Activated CD8-positive, alpha-beta memory T cell treated with anti-CD3 and anti-CD28 coated beads, Interleukin-2, amount 50 U/mL, for 24 hours (primary cell): ENCODE results near the gene APLP2.
"Not testable (repeated sequence)": the region's sequence is repeated elsewhere in the genome, so short reads cannot be mapped to it uniquely, and the experiment has no call there.

Experiments
- DNase-seq: peaks from one replicate; pipeline ENCODE4 v3.0.0-alpha.2; 2020; ENCODE audit errors: extremely low read depth

APLP2 gene

DNA sequence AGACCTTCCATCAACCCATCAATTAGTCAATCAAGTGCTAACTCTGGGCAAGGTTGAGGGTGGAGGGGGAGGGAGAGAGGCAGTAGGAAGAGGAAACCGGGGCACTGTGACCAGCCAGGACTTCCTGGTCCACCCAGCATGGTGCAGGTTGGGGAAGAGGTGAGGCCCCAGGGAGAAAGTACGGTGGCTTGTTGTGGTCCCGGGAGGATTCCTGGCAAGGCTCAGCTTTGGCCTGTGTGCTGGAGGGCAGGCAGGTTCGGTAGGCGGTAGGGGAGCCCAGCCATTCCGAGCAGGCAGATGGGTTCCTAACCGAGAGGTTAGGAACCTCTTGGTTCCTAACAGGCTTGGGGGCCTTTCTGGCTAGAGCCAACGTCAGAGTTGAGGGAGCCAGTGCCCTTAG is 100.7 kb downstream of the APLP2 start:
- no peak for DNase-seq

DNA sequence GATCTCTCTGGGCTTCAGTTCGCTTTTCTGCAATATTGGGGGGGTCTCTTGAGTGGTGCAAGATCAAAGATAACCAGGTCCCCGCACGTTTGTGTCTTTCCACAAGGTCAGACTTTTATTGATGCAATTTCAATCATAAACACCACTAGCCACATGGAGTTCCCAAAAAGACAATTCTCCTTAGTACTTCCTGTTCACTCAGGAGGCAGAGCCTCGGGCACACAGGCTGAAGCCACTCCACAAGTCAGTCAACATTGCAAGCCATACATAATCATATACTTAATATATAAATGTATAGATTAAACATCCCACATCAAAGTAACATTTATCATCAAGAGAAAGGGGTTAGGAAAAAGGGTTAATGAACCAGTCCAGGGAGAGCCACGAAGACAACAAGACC is 101.8 kb downstream of the APLP2 start:
- DNase-seq: no peak

DNA sequence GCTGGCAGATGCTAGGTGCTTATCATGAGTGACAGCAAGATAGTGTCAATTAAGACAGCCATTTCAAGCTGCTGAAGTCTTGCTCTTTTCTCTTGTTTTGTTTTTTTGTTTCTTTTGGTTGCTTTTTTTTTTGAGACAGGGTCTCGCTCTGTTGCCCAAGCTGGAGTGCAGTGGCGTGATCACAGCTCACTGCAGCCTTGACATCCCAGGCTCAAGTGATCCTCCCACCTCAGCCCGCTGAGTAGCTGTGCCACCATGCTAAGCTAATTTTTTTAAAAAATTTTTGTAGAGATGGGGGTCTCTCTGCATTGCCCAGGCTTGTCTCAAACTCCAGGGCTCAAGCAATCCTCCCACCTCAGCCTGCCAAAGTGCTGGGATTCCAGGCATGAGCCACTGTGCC is 102.3 kb downstream of the APLP2 start:
- DNase-seq: not testable (repeated sequence)

DNA sequence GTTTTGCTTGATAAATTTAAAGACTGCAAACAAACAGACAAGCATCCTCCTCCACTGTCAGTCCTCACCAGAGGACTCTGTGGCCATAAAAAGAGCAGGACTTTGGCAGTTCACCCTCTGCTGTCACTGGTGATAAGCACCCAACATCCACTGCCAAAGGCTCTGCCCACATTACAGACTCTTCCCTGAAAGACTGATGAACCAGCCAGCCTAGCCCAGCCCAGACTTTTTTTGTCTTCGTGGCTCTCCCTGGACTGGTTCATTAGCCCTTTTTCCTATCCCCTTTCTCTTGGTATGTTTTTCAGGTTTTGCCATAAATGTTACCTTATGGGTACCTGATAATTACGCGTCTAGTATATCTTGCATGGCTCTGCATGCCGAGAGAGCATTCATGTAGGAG is 104.9 kb downstream of the APLP2 start:
- no peak for DNase-seq

DNA sequence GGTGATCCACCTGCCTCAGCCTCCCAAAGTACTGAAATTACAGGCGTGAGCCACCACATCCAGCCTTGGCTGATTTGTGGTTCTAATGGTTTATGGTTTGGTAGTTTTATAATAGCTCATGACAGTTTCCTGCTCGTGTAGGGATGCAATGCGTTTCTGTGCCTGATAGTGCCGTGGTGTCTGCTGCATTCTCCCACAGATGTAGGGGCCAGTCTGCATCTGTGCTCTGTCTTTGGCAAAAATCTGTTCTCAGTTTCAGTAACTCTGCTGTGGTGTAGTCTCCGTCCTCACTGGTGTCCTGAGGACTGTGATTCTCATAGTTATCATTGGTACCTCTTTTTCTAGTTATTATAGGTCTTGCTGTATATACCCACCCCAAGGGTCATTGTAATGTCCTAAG is 106.2 kb downstream of the APLP2 start:
- no peak for DNase-seq

DNA sequence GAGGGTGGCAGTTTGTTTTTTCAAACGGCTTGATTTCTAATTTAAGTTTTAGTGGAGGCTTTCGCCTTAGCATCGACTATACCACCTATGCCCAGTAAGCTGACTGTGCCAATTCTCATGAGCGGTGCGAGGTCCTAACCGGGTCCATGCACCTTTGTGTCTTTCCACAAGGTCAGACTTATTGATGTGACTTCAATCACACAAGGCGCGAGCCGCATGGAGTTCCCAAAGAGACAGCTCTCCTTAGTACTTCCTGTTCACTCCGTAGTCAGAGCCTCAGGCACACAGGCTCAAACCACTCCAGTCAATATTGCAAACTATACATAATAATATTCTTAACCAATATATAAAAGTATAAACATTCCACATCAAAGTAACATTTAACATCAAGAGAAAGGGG is 108.1 kb downstream of the APLP2 start:
- DNase-seq: no peak

DNA sequence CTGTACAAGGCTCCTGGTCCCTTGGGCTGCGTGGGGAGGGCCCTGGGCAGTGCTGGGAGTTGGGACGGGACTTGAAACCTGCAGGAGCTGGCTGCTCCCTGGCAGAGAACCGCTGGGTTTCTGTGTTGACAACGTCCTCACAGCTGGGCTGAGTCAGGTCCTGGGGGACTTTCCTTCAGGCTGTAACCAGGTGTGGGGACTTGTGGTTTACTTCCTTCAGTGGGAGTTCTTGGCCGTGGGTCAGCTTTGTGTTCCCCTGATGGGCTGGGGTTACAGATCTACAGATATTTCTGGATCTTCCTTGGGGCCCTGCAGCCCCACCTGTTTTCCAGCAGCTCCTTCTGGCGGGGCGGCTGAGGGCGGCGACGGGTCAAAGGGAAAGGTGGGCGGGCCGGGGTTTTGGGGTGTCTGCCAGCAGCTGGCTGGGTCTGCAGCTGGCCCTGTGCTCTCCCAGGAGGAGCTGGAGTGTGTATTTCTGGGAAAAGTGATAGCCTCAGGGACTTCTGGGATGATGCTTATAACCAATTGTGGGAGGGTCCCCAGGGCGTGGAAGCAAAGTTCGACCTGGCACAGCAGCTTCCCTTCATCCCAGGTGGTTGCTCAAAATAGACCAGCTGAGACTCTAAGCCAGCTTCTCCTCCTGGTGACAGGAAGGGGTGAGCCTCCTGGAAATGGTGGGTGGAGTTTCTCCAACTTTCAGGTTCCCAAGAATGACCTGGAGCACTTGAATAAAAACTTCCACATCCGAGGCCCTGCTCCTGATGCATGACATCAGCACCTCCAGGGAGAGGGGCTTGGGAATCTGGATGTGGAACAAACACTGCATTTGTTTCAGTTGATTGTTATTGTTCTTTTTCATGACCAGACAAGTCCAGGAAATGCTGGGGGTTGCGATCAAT is 109.0 kb downstream of the APLP2 start:
- no peak for DNase-seq

DNA sequence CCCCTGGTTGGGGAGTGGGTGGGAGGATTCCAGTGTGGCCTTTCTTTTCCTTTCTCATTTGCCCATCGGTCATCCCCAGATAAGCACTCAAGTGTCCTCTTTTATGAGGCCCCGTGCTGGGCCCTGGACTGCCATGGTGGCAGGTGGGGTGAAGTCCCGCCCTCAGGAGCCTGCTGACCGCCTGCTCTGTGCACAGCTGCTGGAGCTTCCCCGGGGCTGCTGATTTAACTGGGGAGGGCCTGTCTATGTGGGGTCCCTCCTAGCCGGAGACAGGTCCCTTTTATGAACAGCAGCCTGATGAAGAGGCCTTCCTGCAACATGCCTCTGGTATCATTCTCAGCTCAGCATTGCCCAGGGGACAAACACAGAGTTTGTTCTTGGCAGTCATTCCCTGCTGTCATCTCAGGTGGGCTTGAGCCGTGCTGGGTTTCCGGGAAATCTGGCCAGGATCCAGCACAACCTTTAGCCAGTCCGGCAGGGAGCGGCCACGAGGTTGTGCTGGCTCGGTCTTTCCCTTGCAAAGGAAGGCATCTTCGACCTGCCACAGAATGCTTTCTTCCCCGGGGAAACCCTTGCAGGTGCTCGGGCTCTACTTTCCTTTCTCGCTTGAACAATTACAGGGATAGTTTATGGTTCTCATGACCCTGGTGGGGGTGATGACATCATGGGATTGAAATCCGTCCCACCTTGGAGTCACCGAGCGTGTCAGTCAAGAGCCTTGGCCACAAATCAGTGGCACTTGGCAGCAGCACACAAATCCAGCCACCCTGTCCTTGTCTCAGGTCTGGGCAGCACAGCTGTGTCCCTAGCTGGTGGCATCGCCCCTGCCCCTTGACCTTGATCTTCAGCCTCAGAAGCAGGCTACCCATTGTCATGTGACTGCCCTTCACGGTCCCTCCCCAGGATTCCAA is 110.0 kb downstream of the APLP2 start:
- no peak for DNase-seq

DNA sequence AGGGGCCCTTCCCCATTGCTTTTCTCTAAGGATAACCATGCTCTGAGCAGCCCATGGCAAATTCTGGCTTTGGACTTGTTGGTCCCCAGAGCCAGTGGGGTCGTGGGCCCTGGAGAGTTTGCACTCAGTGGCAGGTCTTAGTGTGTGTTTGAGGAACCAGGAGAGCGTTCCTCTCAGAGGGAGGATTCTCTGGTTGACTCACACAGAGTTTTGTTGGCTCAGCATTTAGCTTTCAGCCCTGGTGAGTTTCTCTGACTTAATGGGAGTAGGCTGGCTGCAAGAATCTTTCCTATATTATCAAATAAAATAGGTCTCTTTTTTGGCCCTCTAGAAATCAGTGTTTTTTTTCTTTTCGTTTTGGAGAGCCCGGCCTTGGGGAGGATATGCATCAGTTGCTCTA is 110.8 kb downstream of the APLP2 start:
- DNase-seq: no peak

DNA sequence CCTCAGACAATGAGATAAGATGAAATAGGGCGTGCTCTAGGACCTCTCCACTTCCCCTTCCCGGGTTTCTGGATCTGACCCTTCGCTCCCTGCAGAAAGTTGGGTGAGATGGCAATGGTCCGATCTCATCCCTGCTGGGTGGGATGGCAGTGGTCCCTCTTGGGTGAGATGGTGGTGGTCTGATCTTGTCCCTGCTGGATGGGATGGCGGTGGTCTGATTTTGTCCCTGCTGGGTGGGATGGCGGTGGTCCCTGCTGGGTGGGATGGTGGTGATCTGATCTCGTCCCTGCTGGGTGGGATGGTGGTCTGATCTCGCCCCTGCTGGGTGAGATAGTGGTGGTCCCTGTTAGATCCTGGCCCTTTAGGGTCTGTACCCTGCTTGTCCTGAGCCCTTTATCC is 111.2 kb downstream of the APLP2 start:
- DNase-seq: no peak

DNA sequence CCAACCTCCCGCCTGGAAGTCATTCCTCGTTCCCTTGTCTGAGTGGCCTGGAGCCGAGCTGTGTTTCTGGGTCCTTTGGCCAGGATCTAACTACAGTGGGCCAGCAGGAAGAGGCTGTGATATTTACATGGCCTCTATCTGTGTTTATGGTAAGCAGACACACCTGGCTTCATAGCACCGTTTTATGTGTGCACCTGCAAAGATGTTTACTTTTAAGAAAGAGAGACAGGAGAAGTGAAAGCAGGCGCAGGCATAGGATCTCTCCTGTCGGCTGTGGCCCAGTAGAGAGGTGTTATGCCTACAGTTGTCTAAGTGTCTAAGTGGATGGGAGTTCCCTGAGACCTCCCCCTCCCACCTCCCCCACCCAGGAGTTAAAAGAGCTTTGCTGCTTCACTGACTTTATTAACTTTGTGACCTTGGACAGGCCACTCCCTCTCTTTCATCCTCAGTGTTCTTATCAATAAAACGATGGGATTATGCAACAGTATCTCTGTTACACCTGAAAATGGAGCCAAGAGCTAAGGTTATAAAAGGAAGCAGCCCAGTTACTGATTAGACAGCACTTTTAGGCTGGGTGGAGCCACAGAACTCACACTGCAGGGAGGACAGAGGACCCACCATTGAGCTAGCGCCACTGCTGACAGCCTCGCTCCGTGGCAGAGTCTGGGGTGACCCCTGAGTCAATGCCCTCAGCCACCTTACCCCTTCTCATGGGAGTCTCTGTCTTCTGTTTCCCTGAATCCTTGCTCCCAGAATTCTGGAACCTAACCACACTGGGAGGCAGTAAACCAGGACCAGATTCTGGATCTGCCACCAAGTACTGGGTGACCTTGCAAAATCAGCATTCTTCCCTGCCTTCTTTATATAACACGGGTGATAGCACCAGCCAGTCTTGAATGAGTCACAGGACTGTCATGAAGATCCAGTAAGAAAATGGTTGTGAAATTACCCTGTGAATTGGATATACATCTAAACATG is 111.9 kb downstream of the APLP2 start:
- DNase-seq: no peak

DNA sequence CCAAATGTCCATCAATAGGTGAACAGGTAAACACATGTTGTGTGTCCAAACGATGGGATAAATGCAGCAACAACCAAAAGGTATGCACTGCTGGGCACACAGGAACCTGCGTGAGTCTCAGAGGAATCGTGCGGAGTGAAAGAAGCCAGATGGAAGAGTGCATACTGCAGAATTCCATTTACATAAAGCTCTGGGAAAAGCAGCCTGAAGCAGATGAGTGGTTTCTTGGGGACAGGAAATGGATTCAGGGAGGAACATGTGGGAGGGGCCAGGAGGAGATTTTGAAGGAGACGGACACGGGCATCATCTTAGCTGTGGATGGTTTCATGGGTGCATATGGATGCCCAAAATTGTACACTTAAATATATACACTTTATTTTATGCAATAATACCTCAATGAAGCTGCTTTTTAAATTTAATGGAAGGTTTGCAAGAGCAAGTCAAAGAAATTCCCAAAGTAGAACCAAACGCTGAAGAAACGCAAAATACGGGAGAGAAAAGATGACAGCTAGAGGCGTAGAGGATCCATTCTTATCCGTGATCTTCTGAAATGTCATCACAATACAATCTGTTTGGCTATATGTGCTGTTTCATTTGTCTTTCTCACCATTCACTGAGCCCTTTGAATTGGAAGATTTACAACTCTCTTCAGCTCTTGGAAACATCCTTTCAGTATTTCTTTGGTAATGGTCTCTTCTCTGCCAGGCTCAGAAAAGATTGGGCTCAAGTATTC is 114.3 kb downstream of the APLP2 start:
- DNase-seq: no peak

DNA sequence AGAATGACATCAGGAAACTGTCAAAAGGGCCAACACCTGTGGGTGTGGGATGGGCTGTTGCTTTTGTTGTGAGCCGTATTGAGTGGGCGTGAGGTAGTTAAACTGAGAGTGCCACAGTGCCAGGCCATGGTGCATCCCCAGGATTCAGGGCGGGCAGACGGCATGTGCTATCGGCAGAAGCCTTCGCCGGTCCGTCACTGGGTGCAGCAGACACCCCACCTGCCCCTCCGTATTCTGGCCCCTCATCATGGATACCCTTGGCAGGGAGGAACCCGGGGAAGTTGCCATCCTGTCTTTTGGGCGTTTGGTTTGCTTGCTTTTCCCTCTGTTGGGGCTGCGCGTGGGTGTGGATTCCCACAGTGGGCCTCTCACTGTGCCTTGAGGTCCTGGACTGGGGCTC is 117.4 kb downstream of the APLP2 start:
- no peak for DNase-seq

DNA sequence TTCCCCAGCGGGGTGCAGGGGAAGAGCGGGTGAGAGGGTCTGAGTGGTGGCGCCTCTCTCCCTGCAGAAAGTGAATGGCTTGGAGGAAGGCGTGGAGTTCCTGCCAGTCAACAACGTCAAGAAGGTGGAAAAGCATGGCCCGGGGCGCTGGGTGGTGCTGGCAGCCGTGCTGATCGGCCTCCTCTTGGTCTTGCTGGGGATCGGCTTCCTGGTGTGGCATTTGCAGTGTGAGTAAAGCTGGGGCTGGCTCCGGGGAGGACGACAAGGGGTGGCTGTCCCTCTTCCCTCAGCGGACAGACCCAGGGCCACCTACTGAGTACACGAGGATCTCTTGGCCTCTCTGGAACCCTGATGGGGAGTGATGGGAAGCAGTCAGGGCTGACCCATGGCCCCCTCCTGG is 118.4 kb downstream of the APLP2 start:
- no peak for DNase-seq

DNA sequence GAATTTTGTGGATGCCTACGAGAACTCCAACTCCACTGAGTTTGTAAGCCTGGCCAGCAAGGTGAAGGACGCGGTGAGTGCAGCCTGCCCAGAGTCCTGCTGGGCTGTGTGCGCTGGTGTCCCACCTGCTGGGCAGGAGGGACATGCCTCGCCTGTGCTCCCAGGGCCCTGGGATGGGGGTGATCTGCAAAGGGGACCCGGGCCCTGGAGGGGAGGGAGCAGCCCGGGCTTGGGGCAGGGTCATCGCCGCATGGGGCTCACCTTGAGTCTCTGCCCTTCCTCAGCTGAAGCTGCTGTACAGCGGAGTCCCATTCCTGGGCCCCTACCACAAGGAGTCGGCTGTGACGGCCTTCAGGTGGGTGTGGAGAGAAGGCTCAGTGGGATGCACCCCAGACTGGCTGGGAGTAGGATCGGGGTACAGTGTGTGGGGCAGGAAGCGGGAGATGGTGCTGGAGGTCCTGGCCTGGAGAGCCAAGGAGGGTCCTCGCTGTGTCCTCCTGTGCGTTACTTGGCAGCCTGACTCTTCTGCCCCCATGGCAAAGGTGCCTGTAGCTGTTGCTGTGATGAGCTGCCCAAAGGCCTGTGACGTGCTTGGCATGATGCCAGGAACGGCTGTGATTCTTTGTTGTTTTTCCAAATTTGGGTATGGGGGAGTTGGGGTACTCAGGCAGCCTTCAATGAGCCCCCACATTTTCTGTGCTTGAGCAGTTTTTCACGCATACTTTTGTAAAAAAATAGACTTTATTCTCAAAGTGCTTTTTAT is 119.1 kb downstream of the APLP2 start:
- no peak for DNase-seq

DNA sequence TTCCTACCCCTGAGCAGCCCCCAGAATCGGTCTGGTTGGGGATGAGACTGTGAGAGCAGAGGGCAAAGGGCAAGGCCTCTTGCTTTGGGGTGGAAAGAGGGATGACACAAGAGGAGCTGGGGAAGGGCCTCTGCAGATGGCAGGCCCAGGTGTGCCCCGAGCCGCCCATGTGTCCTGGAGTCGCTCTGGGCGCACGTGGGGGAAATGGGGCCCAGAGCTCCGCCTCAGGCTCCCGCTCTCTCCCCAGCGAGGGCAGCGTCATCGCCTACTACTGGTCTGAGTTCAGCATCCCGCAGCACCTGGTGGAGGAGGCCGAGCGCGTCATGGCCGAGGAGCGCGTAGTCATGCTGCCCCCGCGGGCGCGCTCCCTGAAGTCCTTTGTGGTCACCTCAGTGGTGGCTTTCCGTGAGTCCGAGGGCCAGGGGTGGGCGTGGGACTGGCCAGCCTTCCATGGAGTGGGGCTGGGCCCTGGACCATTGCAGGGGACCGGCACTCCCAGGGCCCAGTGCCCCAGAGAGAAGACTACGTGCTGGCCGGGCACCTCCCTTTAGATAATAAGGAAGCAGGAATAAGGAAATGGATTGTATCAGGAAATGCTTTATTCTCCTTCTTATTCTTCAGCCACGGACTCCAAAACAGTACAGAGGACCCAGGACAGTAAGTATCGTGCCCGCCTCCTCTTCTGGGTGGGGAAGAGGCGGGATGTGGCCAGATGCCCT is 120.0 kb downstream of the APLP2 start:
- no peak for DNase-seq

DNA sequence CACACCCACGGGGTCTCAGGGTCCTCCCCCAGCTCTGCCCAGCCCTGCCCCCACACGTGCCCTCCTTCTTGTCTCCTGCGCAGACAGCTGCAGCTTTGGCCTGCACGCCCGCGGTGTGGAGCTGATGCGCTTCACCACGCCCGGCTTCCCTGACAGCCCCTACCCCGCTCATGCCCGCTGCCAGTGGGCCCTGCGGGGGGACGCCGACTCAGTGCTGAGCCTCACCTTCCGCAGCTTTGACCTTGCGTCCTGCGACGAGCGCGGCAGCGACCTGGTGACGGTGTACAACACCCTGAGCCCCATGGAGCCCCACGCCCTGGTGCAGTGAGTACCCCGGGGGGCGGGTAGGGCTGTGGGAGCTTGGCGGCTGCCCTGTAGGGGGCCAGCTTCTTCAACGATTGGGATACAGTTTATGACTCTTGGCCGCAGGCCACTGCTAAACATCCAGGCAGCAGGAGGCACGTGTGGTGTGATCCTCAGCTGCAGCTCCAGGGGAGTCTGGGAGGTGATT is 120.7 kb downstream of the APLP2 start:
- DNase-seq: no peak

DNA sequence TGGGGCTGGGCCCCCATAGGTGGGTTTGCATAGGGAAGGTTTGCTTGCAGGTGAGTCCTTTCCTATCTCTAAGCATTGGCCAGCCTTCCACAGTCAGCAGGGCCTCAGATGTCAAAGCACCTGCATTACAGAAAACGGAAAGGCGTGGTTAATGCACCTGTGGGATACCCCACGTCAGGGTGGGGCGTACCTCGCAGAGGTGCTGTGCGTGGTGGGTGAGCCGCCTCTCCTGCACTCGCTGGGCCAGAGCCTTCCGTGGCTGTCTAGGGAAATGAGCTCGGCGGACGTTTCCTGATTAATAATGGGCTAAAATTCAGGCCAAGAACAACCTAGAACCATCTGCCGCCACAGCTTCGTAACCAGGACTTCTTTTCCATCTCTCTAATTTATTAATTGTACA is 122.2 kb downstream of the APLP2 start:
- no peak for DNase-seq

DNA sequence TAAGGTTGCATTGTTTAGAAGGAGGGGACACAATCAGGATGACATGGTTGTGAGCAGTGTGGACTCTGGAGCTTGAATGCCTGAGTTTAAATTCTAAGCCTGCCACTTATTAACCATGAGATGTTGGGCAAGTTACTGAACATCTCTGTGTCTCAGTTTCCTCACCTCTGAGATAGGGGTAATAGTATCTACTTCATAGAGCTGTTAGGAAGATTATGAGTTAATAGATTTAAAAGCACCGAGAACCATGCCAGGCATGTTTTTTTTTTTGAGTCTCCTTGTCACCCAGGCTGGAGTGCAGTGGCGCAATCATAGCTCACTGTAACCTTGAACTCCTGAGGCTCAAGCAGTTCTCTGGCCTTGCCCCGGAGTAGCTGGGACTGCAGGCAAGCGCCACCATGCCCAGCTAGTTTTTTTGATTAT is 123.2 kb downstream of the APLP2 start:
- DNase-seq: no peak
